GM13976 (cell line): ENCODE measurements around the gene ADSS2.
"Not testable (repeated sequence)": the region's sequence is repeated elsewhere in the genome, so short reads cannot be mapped to it uniquely, and the experiment has no call there.

Experiments used
- DNase-seq: peaks from one replicate; pipeline ENCODE4 v3.0.0; 2012; ENCODE audit warnings: low spot score
- CTCF ChIP-seq: IDR thresholded peaks from 2 replicates; pipeline ENCODE4 v1.5.1; 2012; ENCODE audit warnings: borderline replicate concordance, mild to moderate bottlenecking; ENCODE audit not compliant: insufficient read depth; ENCODE audit errors: extremely low read depth, missing control alignments, control extremely low read depth
- in situ Hi-C: fragments of 300-500 bp; cut with MboI; formaldehyde crosslinking; loops from one replicate; pipeline ENCODE4 v1.12.0; 2022; ENCODE audit warnings: low sequenced_read_pairs, mixed read lengths, inconsistent platforms; ENCODE audit not compliant: unreplicated experiment

The ADSS2 gene

GRCh38 chr1:244451539-244451950 is at the start of gene ADSS2:
TSS of gene ADSS2 (minus strand) at chr1:244451909. CDS start at chr1:244451817, 92 bp downstream.
- no peak for DNase-seq
- in situ Hi-C loops, result no loop called here
- no peak for TF ChIP-seq CTCF

GRCh38 chr1:244500515-244500914 is 48.8 kb upstream of the ADSS2 start:
- in situ Hi-C loops, DNase-seq: not testable (repeated sequence)

GRCh38 chr1:244499484-244499883 is 47.8 kb upstream of the ADSS2 start:
- DNase-seq, in situ Hi-C loops: not testable (repeated sequence)

- DNase-seq, result no peak
- in situ Hi-C loops, result no loop called here
- no peak for TF ChIP-seq CTCF
Observed at GRCh38 chr1:244497805-244498204, 46.1 kb upstream of the ADSS2 start.

GRCh38 chr1:244496186-244496585 is 44.5 kb upstream of the ADSS2 start:
- in situ Hi-C loops, result no loop called here
- TF ChIP-seq CTCF, result no peak
- no peak for DNase-seq

GRCh38 chr1:244494653-244495052 is 42.9 kb upstream of the ADSS2 start:
- TF ChIP-seq CTCF, result no peak
- DNase-seq, result no peak
- in situ Hi-C loops, result no loop called here

- in situ Hi-C loops, DNase-seq: not testable (repeated sequence)
Observed at GRCh38 chr1:244484971-244485370, 33.3 kb upstream of the ADSS2 start.

- TF ChIP-seq CTCF, result no peak
- in situ Hi-C loops, result no loop called here
- no peak for DNase-seq
Observed at GRCh38 chr1:244473059-244473605, 21.4 kb upstream of the ADSS2 start.
